ENCODE results near the gene MCHR1. TPM values are rescaled to one million over a fixed set of nuclear protein-coding genes. Genes with fewer than 3 reads are reported as not detected.

Gene MCHR1
- total and polyA plus RNA-seq, 2 experiments from 2014 or later: 0.91 to 2.4 TPM

- TF ChIP-seq ZNF462 (CRISPR knock-in tag; IDR thresholded peaks at IDR 0.05) (no peak), JUNB (IDR thresholded peaks at IDR 0.05; ENCODE audit: unreplicated experiment) (no peak), POLR2AphosphoS5 (IDR thresholded peaks at IDR 0.05; ENCODE audit: low read depth) (no peak), NANOG (IDR thresholded peaks at IDR 0.05; ENCODE audit: borderline replicate concordance) (no peak), EZH2 (IDR thresholded peaks at IDR 0.05; ENCODE audit: low read depth, unreplicated experiment) (no peak), STAT1 (IDR thresholded peaks at IDR 0.05; ENCODE audit: unreplicated experiment) (no peak)
- Mint-ChIP-seq H3K27ac (no peak overlapping the region), H3K4me3 (no peak overlapping the region), H3K27me3 (ENCODE audit: insufficient read depth, low read depth, poor library complexity) (peaks cover 15% of the 10 kb centered on the region), H3K36me3 (ENCODE audit: low read depth) (peaks cover 3% of the 10 kb centered on the region; the same call in 2 of the 3 replicates), H3K4me1 (peaks cover 24% of the 10 kb centered on the region), H3K9me3 (peaks cover 3% of the 10 kb centered on the region)
- Histone ChIP-seq H3K36me3 (ENCODE audit: insufficient read depth) (no peaks in the 10 kb centered on the region; the same call in 1 of the 2 replicates), H3K27ac (ENCODE audit: low read depth) (no peak overlapping the region), H2AFZ (no peak overlapping the region), H3K9me2 (ENCODE audit: insufficient read depth) (peaks cover 7% of the 10 kb centered on the region; the same call in 1 of the 2 replicates), H3K4me2 (no peak overlapping the region), H3K4me3 (no peak overlapping the region), H3K27me3 (ENCODE audit: insufficient read depth) (no peaks in the 10 kb centered on the region), H3K79me2 (replicated peaks; ENCODE audit: insufficient read depth) (no peaks in the 10 kb centered on the region), H3F3A (replicated peaks; ENCODE audit: low read depth) (peaks cover 17% of the 10 kb centered on the region), H4K20me1 (replicated peaks; ENCODE audit: insufficient read depth) (no peaks in the 10 kb centered on the region), H3K4me1 (ENCODE audit: insufficient read depth) (peaks cover 20% of the 10 kb centered on the region; the same call in 1 of the 2 replicates)
- ATAC-seq: no peak
- DNase-seq (ENCODE audit: low spot score): no peak
Measured at GRCh38 chr22:40712311-40712710, 33.0 kb downstream of the MCHR1 start.

Data from GM23338 (cell line).